T-helper 1 cell (primary cell): ENCODE data around the gene OPCML.

Experiments
- DNase-seq, 5 donors: peaks; one replicate each; pipeline ENCODE4 v3.0.0-alpha.2; 2012 to 2020

OPCML gene

DNA sequence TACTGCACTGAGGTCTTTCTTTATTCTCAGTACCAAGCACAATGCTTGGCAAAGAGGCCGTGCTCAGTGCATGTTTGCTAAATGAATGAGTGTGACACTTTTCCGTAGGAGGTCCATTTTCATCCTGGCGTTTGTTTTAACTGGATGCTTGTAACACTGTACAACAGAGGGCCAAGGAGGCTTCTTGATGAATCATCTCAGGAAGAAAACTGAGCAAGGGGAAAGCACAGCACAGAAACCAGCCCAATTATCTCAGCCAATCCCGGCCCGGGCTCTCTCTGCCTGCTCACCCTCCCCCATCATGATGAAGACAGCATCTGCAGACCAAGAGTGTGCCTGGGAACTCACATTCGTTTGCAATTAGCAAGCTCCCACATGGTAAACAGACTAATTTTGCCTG is 570.3 kb downstream of the OPCML start:
- no peak for DNase-seq

- DNase-seq, result no peak
Measured at GRCh38 chr11:132961453-132961852, 570.8 kb downstream of the OPCML start.

GRCh38 chr11:132960273-132961078 is 571.8 kb downstream of the OPCML start:
- DNase-seq, result no peak

- DNase-seq, result no peak
Measured at GRCh38 chr11:132959693-132960092, 572.6 kb downstream of the OPCML start.

GRCh38 chr11:132957881-132958280 is 574.4 kb downstream of the OPCML start:
- no peak for DNase-seq

DNA sequence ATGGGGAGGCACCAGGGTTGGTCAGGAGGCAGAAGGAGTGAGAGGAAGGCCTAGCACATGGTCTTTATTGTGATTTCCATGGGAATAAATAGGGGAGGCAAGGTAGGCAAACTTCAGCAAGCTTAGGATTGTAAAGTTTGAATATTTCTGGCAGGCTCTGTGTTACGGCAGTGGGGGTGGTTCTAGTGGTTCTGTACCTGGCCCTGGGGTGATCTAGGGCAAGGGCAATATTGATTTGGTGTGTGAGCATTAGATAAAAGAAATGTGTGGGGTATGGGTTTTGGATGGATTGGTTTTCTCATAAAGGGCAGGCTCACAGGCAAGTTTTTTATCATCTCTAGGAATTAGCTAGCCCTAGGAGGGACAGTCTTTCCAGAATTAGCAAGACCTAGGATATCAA is 584.0 kb downstream of the OPCML start:
- DNase-seq, result no peak

GRCh38 chr11:132944569-132944944 is 587.7 kb downstream of the OPCML start:
- DNase-seq, result no peak

DNA sequence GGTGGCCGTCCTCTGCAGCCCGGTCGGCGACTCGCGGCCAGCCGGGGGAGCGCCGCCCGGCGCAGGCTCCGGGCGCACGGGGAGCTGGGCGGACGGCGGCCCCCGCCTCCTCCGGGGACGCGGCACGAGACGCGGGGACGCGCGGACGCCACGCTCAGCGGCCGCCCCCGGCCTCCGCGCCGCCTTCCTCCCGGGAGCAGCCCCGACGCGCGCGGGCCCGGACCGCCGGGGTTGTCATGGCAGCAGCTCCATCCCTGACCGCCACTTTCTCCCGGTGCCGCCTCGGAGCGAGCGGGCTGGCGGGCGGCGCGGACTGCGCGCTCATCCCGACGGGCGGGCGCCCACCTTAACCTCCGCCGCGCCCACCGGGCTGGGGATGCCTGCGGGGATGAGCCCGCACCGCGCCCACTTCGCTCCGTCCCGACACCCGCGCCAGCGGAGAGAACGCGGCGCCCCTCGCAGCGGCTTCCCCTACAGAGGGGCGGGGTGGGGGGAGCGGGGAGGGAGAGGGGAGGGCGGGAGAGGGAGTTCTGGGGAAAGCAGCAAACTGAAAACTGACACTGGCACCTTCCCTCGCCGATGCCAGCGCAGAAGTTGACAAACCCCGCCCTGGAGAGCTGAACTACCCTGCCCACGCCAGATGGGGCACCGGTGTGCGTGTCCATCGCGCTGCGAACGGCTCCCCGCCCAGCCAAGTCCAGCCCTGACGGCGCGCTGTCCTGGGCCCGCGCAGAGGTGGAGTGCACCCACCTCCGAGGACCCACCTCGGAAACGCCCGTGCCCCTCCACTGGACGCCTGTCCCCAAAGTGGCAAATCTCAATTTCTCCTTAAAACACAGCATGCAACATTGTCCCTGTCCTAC is 588.4 kb downstream of the OPCML start:
- DNase-seq, result no peak

DNA sequence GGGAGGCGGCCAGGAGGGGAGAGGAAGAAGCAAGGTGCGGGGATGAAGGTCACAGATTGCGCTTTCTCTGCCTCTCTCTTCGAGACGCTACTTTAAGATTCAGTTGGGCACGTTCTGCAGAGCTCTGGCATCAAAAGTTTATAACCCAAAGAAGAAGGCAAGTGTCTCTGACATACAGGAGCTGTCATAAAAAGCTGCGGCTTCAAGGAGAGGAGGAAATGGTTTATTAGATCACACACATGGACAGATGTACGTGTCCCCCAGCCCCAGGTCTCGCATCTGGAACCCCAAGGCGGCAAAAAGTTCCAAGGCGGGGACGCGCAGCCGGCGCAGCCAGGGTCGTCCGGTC is 589.0 kb downstream of the OPCML start:
- DNase-seq, result no peak

DNA sequence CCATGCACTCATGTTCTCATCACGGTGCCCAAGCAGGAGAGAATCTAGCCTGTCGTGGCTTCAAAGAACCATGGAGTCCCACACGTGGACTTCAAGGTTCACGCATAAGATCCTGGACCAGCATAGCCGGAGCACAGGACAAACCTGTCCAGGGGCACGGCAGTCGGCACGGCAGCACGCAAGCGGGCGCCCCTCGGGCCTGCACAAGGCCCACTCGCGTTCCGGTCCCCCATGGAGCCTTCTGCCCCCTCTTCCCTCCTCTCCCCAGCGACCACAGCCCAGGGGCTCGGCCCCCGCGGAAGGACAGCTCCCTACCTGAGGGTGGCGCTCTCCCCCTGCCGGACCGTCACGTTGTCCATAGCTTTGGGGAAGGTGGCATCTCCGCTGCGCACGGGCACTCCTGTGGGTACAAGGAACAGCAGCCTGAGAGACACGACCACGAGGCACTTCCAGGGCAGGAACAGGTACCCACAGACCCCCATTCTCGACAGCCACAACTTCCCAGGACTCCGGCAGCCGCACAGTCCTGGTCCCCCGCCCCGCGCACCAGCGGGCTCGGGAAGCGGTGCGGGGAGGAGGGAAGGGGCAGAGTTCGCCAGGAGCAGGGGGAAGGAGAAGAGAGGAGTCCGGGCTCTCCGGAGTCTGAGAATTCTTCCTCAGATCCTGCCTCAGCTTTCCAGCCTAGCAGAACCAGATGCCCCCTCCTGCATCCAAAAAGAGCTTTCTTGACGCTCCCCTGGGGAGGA is 589.5 kb downstream of the OPCML start:
- no peak for DNase-seq

DNA sequence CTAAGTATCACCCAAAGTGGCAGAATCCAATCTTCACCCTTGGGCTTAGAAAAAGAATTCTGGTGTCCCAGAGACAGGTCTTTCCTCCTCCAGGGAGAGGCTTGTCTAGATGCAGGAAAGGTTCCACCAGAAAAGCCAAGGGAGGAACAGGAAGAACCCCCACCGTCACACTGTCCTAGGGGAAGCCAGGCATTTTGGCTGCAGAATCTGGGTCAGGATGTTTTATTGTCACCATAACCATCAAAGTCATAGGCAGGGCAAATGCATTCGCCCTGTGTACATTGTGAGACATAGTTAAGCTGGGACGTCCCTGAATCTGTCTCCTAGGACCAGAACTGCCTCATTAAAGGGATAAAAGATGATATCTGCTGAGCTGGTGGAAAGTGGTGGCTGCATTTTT is 590.5 kb downstream of the OPCML start:
- DNase-seq, result no peak

- no peak for DNase-seq
Measured at GRCh38 chr11:132941024-132941646, 591.2 kb downstream of the OPCML start.

- DNase-seq, result no peak
Measured at GRCh38 chr11:132937016-132937415, 595.3 kb downstream of the OPCML start.

GRCh38 chr11:132935383-132935782 is 596.9 kb downstream of the OPCML start:
- DNase-seq, result no peak

DNA sequence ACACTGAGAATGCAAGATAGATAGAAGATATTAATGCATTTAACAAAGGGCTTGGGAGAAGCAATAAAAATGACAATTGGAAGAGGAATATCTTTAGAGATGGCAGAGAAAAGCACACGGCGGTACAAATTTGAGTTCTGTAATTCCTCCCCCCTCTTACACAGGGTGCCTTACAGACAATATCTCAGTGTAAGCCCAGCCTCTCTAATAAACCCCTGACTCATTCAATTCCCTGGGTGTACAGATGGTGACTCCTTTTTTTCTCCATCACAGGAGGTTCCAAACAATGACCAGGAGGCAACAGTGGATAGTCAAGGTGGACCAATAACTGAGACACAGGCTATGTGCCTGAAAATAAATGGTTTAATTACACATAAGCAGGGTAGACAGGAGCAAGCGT is 598.6 kb downstream of the OPCML start:
- DNase-seq, result no peak

GRCh38 chr11:132925825-132926469 is 606.4 kb downstream of the OPCML start:
- no peak for DNase-seq

- DNase-seq, result no peak
Measured at GRCh38 chr11:132921597-132921996, 610.7 kb downstream of the OPCML start.

DNA sequence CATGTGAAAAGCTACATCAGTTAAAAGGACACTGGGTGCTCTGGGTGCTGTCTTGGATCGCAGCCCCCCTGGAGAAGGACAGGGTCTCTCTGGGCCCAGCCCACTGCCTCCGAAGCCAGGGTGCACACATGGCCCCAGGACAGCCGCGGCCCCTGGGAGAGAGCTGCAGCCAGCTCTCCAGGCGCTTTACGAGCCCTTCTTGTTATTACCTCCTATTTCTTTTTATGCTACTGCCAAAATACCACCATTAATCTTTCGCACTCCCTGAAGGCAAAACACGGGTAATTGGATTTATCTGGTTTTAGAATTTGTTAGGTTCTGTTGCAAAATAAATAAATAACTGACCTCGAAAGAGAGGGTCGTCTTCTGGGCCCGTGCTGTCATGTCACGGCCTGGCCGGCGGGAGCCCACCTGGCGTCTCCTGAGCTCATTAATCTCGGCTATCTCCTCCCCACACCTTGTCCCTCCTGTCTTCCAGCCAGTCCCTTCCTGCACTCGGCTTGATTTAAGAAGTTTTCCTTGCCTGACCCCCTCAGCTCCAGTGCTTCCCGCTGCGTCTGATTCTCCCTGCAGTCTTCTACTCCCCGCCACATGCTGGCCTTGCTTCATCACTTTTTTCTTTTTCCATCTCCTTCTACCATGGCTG is 611.7 kb downstream of the OPCML start:
- no peak for DNase-seq

GRCh38 chr11:132914600-132914999 is 617.7 kb downstream of the OPCML start:
- DNase-seq, result no peak

- no peak for DNase-seq
Measured at GRCh38 chr11:132913886-132914285, 618.4 kb downstream of the OPCML start.

- no peak for DNase-seq
Measured at GRCh38 chr11:132913295-132913694, 619.0 kb downstream of the OPCML start.

GRCh38 chr11:132911186-132911585 is 621.1 kb downstream of the OPCML start:
- DNase-seq, result no peak
